A549 treated with DMSO at 1 μM for 4 hours (cell line): ENCODE results near the gene TBP. TPM values are rescaled to one million over a fixed set of nuclear protein-coding genes. Genes with fewer than 3 reads are reported as not detected.

ENCODE experiments used
- total RNA-seq: library from RNA; stranded (reverse); fragments of 200-300 nt; extraction: Qiagen RNA extraction; gene quantifications from 5 replicates; pipeline ENCODE4 v1.2.3, GENCODE V29; 2022; ENCODE audit warnings: low read depth

The TBP gene
- 13.7 to 16.4 TPM (median 14.8 TPM) in 5 replicates for total RNA-seq

DNA sequence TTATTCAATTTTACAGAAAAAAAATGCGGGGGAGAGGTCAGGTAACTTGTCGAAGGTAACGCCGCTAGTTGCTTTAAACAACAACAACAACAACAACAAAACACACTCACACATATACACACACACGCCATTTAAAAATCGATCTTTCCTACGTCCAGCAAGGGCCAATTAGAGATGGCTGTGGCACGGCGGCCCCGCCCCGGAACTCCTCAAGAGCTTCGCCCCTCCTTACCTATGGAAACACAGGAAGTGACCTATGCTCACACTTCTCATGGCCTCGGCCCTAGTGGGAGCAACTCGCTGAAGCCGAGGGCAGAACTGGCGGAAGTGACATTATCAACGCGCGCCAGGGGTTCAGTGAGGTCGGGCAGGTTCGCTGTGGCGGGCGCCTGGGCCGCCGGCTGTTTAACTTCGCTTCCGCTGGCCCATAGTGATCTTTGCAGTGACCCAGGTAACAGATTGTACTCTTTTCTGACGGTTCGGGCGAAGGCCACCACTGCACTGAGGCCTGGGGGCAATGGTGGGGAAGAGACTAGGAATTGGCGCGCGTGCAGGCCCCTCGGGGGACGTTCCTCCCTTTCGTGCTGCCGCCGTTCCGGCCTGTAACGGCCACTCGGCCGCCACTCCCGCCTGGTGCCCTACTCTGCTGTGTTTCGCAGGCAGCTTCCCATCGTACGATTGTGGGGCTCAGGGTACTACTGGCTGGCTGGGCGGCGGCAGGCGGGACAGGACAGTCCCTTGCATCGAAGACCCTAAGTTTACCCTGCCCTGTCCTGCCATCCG, at the start of gene TBP:
Gene TBP, plus strand, starts transcription at position 357 of the 783 bp plus-strand sequence. CDS start 2,661 bp downstream, outside the sequence.

DNA sequence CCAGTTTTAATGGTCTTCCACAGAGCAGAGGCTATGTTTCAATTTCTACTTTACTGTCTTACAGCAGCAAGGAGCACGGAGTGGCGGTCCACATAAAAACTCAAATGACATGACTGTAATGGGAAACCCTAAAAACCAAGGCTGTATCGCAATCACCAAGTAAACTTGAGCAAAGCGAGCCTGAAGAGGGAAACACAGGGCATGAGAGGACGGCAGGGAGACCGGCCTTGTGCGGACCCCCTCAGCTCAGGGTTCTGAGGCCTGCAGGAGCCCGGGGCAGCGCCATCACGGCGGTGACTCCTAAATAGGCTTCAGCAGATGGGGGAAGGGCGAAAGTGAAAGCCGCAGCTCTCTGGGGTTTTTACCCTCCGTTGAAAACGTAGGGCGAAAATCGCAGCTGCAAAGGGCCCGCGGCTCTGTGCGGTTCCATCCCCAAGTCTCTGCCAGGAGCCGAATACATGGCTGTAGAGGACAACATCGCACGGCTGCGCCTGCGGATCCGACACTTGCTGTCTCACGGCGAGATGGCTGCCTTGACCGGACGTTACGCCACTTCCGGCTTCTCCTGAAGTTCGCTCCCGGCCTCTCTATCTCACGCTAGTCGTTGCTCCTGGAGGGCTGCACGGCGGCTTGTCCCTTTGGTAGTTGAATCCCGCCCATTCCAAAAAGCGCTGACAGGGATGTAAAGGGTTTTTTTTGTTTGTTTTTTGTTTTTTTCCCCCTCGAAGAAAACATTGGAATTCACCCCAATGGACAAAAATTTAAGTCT, 1.2 kb upstream of the TBP start, which contains the start of gene PSMB1:
Gene PSMB1, minus strand, starts transcription at position 543 of the 769 bp plus-strand sequence. Its CDS starts 65 bp downstream, at position 478.

DNA sequence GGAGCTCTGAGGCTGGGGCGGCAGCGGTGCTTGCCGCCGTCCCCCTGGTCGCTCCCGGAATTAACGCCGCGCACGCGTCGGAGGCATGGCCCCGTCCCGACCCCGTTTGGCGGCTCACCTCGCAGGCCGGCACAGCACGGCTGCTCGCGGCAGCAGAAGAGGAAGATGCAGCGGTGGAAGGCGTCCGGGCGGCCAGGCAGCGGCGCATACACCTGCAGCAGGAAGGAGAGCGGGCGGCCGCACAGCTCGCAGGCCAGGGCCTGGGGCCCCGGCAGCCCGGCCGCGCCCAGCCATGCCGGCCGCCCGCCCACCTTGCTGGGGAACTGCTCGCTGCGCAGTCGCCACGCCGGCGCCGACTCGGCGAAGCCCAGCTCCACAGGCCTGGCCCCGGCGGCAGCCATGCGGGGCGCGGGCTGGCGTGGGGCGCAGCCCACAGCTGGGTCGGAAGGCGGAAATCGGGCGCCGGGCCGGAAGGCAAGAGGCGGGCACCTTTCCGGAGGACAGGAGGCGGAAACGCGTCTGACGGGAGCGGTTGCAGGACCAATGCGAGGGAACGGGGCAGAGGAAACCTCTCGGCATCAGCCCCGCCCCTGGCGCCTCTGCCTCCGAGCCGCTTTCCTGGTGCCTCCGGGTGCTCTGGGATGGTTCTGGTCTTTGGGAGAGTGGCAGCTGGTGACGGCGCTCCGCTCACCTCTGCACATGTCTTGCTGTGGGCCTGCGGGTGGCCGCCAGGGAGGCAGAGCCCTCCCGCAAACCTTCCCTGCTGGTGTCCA, 30.2 kb downstream of the TBP start, which contains the start of gene PDCD2:
Gene PDCD2, minus strand, starts transcription at position 457 of the 773 bp plus-strand sequence. Its CDS starts 56 bp downstream, at position 401.

Other genes starting within 250 kb of the TBP start
- gene FAM120B, start 247.6 kb upstream of the TBP start, total RNA-seq: 8.4 to 10.4 TPM (median 10.1 TPM) in 5 replicates
- 226 to 254 TPM (median 240 TPM) in 5 replicates for gene PSMB1, start 1.1 kb upstream of the TBP start, total RNA-seq
- 49.2 to 56.6 TPM (median 54.5 TPM) in 5 replicates for gene PDCD2, start 30.3 kb downstream of the TBP start, total RNA-seq